ENCODE data around the gene PPP2R5A.

DNA sequence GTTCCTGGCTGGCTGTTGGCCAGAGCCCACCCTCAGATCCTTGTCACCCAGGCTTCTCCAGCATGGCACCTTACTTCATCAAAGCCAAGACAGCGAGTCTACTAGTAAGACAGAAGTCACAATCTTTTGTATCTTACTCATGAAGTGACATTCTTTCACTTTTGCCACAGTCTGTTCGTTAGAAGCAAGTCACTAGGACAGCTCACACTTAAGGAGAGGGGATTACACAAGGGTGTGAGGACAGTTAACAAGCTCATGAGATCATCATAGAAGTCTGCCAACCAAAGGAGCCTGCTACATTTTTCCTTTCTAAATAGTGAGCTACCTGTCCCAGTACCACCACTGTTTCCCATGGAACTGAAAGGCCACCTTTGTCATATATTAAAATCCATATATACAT lies 68.0 kb downstream of the PPP2R5A start:
- no peak for TF ChIP-seq EZH2 (IDR thresholded peaks at IDR 0.05; ENCODE audit: borderline replicate concordance, low read depth, low read length, severe bottlenecking)
- TF ChIP-seq, protein P1, sequence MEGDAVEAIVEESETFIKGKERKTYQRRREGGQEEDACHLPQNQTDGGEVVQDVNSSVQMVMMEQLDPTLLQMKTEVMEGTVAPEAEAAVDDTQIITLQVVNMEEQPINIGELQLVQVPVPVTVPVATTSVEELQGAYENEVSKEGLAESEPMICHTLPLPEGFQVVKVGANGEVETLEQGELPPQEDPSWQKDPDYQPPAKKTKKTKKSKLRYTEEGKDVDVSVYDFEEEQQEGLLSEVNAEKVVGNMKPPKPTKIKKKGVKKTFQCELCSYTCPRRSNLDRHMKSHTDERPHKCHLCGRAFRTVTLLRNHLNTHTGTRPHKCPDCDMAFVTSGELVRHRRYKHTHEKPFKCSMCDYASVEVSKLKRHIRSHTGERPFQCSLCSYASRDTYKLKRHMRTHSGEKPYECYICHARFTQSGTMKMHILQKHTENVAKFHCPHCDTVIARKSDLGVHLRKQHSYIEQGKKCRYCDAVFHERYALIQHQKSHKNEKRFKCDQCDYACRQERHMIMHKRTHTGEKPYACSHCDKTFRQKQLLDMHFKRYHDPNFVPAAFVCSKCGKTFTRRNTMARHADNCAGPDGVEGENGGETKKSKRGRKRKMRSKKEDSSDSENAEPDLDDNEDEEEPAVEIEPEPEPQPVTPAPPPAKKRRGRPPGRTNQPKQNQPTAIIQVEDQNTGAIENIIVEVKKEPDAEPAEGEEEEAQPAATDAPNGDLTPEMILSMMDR (IDR thresholded peaks at IDR 0.05; ENCODE audit: borderline replicate concordance, extremely low read depth, low read length, poor library complexity, severe bottlenecking) = no peak

All from DND-41 (cell line).